Adrenal gland (tissue), 12 donors: ENCODE measurements around the gene CDC73. TPM values are rescaled to one million over a fixed set of nuclear protein-coding genes. Genes with fewer than 3 reads are reported as not detected.

ENCODE experiments used
- DNase-seq, 7 donors: peaks; one replicate each; pipeline ENCODE4 v3.0.0-alpha.2; 2019 to 2020
- H3K27ac ChIP-seq, 5 donors: fragments of 200-600 bp; sonication (generic) in 4 of 5; 1 replicate in 3 of 5; 2 replicates in 2 of 5; pipeline versions ENCODE4 v1.5.1 to v1.8.0; 2016 to 2020; ENCODE audit warnings: mild to moderate bottlenecking in 1 of 5
- H3K27me3 ChIP-seq: fragments of 200-600 bp; 2 replicates; pipeline ENCODE4 v1.8.0; 2021
- H3K36me3 ChIP-seq, 2 donors: fragments of 200-600 bp; replicated peaks in 1 of 2; 1 replicate in 1 of 2; 2 replicates in 1 of 2; pipeline versions ENCODE4 v1.5.1 to v1.8.0; 2018 to 2022
- H3K4me1 ChIP-seq, 2 donors: fragments of 200-600 bp; replicated peaks in 1 of 2; 1 replicate in 1 of 2; 2 replicates in 1 of 2; pipeline versions ENCODE4 v1.5.1 to v1.8.0; 2018 to 2021
- H3K4me3 ChIP-seq, 4 donors: fragments of 200-600 bp; sonication (generic) in 3 of 4; one replicate each; pipeline ENCODE4 v1.5.1; 2016 to 2018
- H3K9me3 ChIP-seq, 3 donors: fragments of 200-600 bp; sonication (generic) in 1 of 3; replicated peaks in 1 of 3; 1 replicate in 2 of 3; 2 replicates in 1 of 3; pipeline versions ENCODE4 v1.5.1 to v1.8.0; 2016 to 2021
- CTCF ChIP-seq, 6 experiments: fragments of 450-650 bp in 4 of 6; fragments of 200-600 bp in 2 of 6; sonication (generic) in 1 of 6; IDR thresholded peaks; 1 replicate in 5 of 6; 2 replicates in 1 of 6; pipeline versions ENCODE4 v1.5.1 to v1.8.0; 2016 to 2021; ENCODE audit warnings: antibody characterized with exemption in 6 of 6, mild to moderate bottlenecking in 2 of 6, moderate library complexity in 1 of 6
- POLR2A ChIP-seq, 2 donors: fragments of 450-650 bp; IDR thresholded peaks; one replicate each; pipeline ENCODE4 v1.6.1; 2017; ENCODE audit warnings: antibody characterized with exemption in 2 of 2, mild to moderate bottlenecking in 2 of 2, moderate library complexity in 1 of 2
- WGBS, 4 donors: extraction: QIAGEN DNeasy Blood & Tissue Kit in 2 of 4; methylation state at CpG; one replicate each; pipeline versions ENCODE4 v1.1.5 to v1.1.7; 2013 to 2017; 5-methylcytosine and 5-hydroxymethylcytosine counted together
- intact Hi-C, 2 donors: fragments of 100-400 bp; cut with DNase I; formaldehyde crosslinking; loops; one replicate each; pipeline versions ENCODE4 v1.14.1 to v1.15.0; 2022 to 2023
- polyA plus RNA-seq, 3 donors: library from polyadenylated mRNA; stranded (reverse); fragments of 200-250 nt in 2 of 3; fragments of 350-450 nt in 1 of 3; fragmentation: Illumina TruSeq in 1 of 3; extraction: RNeasy Lipid Tissue Mini Kit (QIAGEN cat#74804) in 1 of 3; gene quantifications; one replicate each; pipeline ENCODE4 v1.2.3, GENCODE V29; 2013 to 2014
- total RNA-seq, 9 donors: library from RNA; depleted of rRNA in 4 of 9; stranded (reverse); fragments of >200 nt in 4 of 9; fragments of 120-200 nt in 1 of 9; fragmentation: NEBNext Ultra II Directional in 1 of 9; extraction: Animal tissue kit (Norgen Biotek cat#: 25700) in 1 of 9; gene quantifications; one replicate each; pipeline versions ENCODE4 v1.1.0 to v1.2.4, GENCODE V29; 2013 to 2023
- donor health status: healthy with polysubstance abuse.
- donor health status: Bipolar disorder and iron deficiency.
- donor health status: DM: yes; HTN: yes; CAD: no.
- donor health status: DM: no; HTN: no; CAD: no.
- donor health status: DM: no; HTN: no; CAD: no.
- donor health status: DM: yes; HTN: yes; CAD: no.

Gene CDC73
- total and polyA plus RNA-seq, 12 donors = 5.9 to 64.0 (median 36.1) TPM

- Histone ChIP-seq H3K36me3 (no peaks in the 10 kb centered on the region), H3K27me3 (no peaks in the 10 kb centered on the region), H3K4me3 (no peak overlapping the region), H3K9me3 (no peaks in the 10 kb centered on the region), H3K27ac (no peak overlapping the region), H3K4me1 (peaks cover 12 to 27% of the 10 kb centered on the region in 2 donors)
- no peak for DNase-seq
- 81 to 90% (median 83%) methylated on average over 7 to 9 of the region's 9 CpGs for WGBS, 4 donors
- TF ChIP-seq CTCF (IDR thresholded peaks at IDR 0.05) = no peak
- TF ChIP-seq POLR2A (IDR thresholded peaks at IDR 0.05) = no peak
- intact Hi-C loops = loop anchor here in 1 of 2 donors (10.0 kb wide), 1 partner anchor 49 kb away; no protein-coding TSS in a partner anchor
These were observed 8.4 kb upstream of the CDC73 start for GRCh38 chr1:193113258-193113991.

GRCh38 chr1:193113992-193114332, 7.9 kb upstream of the CDC73 start:
- intact Hi-C loops = loop anchor here in 1 of 2 donors (10.0 kb wide), 1 partner anchor 49 kb away; no protein-coding TSS in a partner anchor
- Histone ChIP-seq H3K27ac (no peak overlapping the region), H3K4me1 (peaks cover 12 to 27% of the 10 kb centered on the region in 2 donors), H3K36me3 (no peaks in the 10 kb centered on the region), H3K4me3 (no peak overlapping the region), H3K9me3 (no peaks in the 10 kb centered on the region), H3K27me3 (no peaks in the 10 kb centered on the region)
- DNase-seq = no peak
- TF ChIP-seq CTCF (IDR thresholded peaks at IDR 0.05) = no peak
- no peak for TF ChIP-seq POLR2A (IDR thresholded peaks at IDR 0.05)

GRCh38 chr1:193114485-193115095, 7.2 kb upstream of the CDC73 start:
- WGBS, 4 donors = 80 to 82% (median 82%) methylated on average over 6 of the region's 6 CpGs
- no peaks in the 10 kb centered on the region for H3K36me3 ChIP-seq

More at GRCh38 chr1:193114485-193115095, 7.2 kb upstream of the CDC73 start:
- no peak overlapping the region for H3K27ac ChIP-seq
- H3K4me1 ChIP-seq = peaks cover 12 to 27% of the 10 kb centered on the region in 2 donors
- no peak for DNase-seq
- no peaks in the 10 kb centered on the region for H3K9me3 ChIP-seq
- TF ChIP-seq CTCF (IDR thresholded peaks at IDR 0.05) (no peak), POLR2A (IDR thresholded peaks at IDR 0.05) (no peak)
- no peak overlapping the region for H3K4me3 ChIP-seq
- intact Hi-C loops = loop anchor here in 1 of 2 donors (10.0 kb wide), 1 partner anchor 50 kb away; no protein-coding TSS in a partner anchor
- H3K27me3 ChIP-seq = no peaks in the 10 kb centered on the region
